ENCODE data around the gene CACYBP.
"Not testable (repeated sequence)": the region's sequence is repeated elsewhere in the genome, so short reads cannot be mapped to it uniquely, and the experiment has no call there.

- not testable (repeated sequence) for TF ChIP-seq CTCF (conservative IDR thresholded peaks at IDR 0.05; ENCODE audit: low read depth in 2 of 2); EZH2 (IDR thresholded peaks at IDR 0.05; ENCODE audit: low read depth, unreplicated experiment); CREB1 (CRISPR knock-in tag; IDR thresholded peaks at IDR 0.05; ENCODE audit: low read depth); POLR2AphosphoS5 (IDR thresholded peaks at IDR 0.05; ENCODE audit: low read depth)
Observed at GRCh38 chr1:175023922-175024242, 24.1 kb downstream of the CACYBP start.
